Right lobe of liver (tissue), 6 donors: ENCODE data around the gene IL15RA. TPM values are rescaled to one million over a fixed set of nuclear protein-coding genes. Genes with fewer than 3 reads are reported as not detected.
A peak's percentile ranks its signal among the peaks of the same experiment; 100 is the strongest.

Experiments
- ATAC-seq, 4 donors: fragments of 200-7000 bp; cut with Tn5 transposase; one replicate each; pipeline ENCODE4 v1.9.1; 2020; ENCODE audit warnings: mild to moderate bottlenecking in 4 of 4, moderate library complexity in 4 of 4
- DNase-seq, 3 donors: peaks; one replicate each; pipeline ENCODE4 v3.0.0-alpha.2; 2020
- H3K27ac ChIP-seq, 3 donors: fragments of 200-600 bp; one replicate each; pipeline ENCODE4 v1.8.0; 2022
- H3K27me3 ChIP-seq, 2 donors: fragments of 200-600 bp; one replicate each; pipeline ENCODE4 v1.8.0; 2022
- H3K36me3 ChIP-seq, 4 donors: fragments of 200-600 bp; sonication (generic) in 1 of 4; one replicate each; pipeline versions ENCODE4 v1.5.1 to v1.8.0; 2017 to 2022; ENCODE audit warnings: control low read depth in 1 of 4
- H3K4me1 ChIP-seq, 4 donors: fragments of 200-600 bp; sonication (generic) in 1 of 4; one replicate each; pipeline versions ENCODE4 v1.5.1 to v1.8.0; 2017 to 2022; ENCODE audit warnings: control low read depth in 1 of 4
- H3K4me3 ChIP-seq, 3 donors: fragments of 200-600 bp; one replicate each; pipeline ENCODE4 v1.8.0; 2022
- H3K9me3 ChIP-seq, 4 donors: fragments of 200-600 bp; sonication (generic) in 1 of 4; one replicate each; pipeline versions ENCODE4 v1.5.1 to v1.8.0; 2017 to 2022; ENCODE audit warnings: control low read depth in 1 of 4
- CTCF ChIP-seq, 4 donors: fragments of 200-600 bp in 3 of 4; fragments of 450-650 bp in 1 of 4; IDR thresholded peaks; one replicate each; pipeline versions ENCODE4 v1.5.1 to v1.8.0; 2016 to 2022; ENCODE audit warnings: antibody characterized with exemption in 4 of 4, mild to moderate bottlenecking in 2 of 4
- POLR2A ChIP-seq: fragments of 450-650 bp; IDR thresholded peaks from one replicate; pipeline ENCODE4 v1.6.1; 2017; ENCODE audit warnings: antibody characterized with exemption, mild to moderate bottlenecking
- WGBS: methylation state at CpG from one replicate; pipeline ENCODE4 v1.1.6; 2018; ENCODE audit warnings: low coverage, low lambda C conversion rate; ENCODE audit not compliant: insufficient coverage; ENCODE audit errors: missing lambda C conversion rate; 5-methylcytosine and 5-hydroxymethylcytosine counted together
- intact Hi-C, 2 donors: fragments of 100-400 bp; cut with DNase I; formaldehyde crosslinking; loops; one replicate each; pipeline versions ENCODE4 v1.11.2 to v1.14.1; 2022
- total RNA-seq, 6 experiments: library from RNA; depleted of rRNA in 2 of 6; stranded (reverse); fragments of >200 nt in 2 of 6; fragmentation: NEBNext Ultra II Directional in 3 of 6; extraction: Animal tissue kit (Norgen Biotek cat#: 25700) in 3 of 6; gene quantifications; one replicate each; pipeline versions ENCODE4 v1.1.0 to v1.2.4, GENCODE V29; 2016 to 2023
- donor health status: DM: no; HTN: yes; CAD: no.
- donor health status: DM: no; HTN: no; CAD: no.
- donor health status: DM: no; HTN: no; CAD: no.
- donor health status: DM: no; HTN: yes; CAD: no.
- donor health status: DM: no; HTN: yes; CAD: no.

Gene IL15RA
- total RNA-seq, 6 experiments from 2014 or later, result 6.2 to 42.7 (median 13.3) TPM

DNA sequence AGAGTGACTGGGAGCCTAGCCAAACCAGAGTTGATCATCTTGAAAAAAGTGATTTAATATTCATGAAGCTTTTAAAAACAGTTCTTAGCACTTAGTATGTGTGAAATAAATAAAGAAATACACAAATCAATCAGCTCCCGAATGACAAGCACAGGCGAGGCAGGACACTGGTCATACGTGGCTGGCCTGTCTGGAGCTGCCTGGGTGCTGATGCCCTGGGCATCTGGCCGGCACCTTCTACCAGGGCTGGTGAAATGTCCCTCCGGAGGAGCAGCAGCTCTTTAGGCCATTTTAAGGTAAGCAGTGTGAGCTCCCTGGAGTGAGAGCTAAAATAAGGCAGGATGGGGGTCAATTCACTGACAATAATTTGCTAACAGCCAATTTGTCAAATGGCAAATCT is 23.7 kb downstream of the IL15RA start:
- Histone ChIP-seq H3K36me3 (peaks cover 0 to 21% (median 7%) of the 10 kb centered on the region in 4 donors), H3K4me1 (peaks cover 0 to 17% (median 6%) of the 10 kb centered on the region in 4 donors), H3K9me3 (no peaks in the 10 kb centered on the region), H3K27me3 (no peaks in the 10 kb centered on the region), H3K4me3 (no peak overlapping the region), H3K27ac (no peak overlapping the region)
- no peak for ATAC-seq
- WGBS, result 82% methylated on average over 5 of the region's 5 CpGs
- peak in 1 of 3 donors; percentile 13 for DNase-seq
- no peak for TF ChIP-seq CTCF (IDR thresholded peaks at IDR 0.05)
- TF ChIP-seq POLR2A, result no peak
- intact Hi-C loops, result no loop called here

DNA sequence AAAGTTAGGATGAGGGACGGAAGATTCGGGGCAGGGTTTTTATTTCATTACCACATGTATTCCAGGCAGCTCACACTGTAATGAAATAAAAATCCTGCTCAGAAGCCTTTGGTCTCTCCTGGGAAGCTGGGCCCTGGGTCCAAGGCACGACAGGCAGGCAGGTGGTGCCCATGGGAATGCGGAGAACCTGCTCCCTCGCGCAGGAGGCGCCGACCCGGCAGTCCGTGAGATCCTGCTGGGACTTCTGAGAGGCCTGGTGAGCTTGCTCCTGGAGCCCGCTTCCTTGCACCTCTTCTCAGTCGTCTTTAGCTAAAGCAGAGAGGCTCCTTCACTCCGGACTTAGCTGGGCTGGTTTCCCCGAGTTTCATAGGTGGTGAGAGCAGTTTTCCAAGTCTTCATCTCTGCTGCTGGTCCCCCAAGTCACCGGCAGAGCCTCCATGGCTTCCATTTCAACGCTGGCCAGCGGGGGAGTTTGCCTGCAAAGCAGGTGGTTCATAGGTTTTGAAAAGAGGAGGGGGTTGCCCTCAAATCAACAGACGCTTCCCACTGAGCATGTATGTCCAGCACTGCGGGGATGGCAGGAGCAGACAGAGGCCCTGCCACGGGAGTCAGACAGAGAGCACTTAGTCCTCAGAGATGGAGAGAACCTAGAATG is 24.5 kb downstream of the IL15RA start:
- Histone ChIP-seq H3K27me3 (no peaks in the 10 kb centered on the region), H3K4me1 (peaks cover 0 to 17% (median 6%) of the 10 kb centered on the region in 4 donors), H3K27ac (no peak overlapping the region), H3K4me3 (no peak overlapping the region), H3K9me3 (no peaks in the 10 kb centered on the region), H3K36me3 (peaks cover 0 to 21% (median 6%) of the 10 kb centered on the region in 4 donors)
- ATAC-seq, result no peak
- peak in 2 of 3 donors; percentile 19 to 33 for DNase-seq
- WGBS, result 96% methylated on average over 17 of the region's 20 CpGs
- TF ChIP-seq CTCF (IDR thresholded peaks at IDR 0.05) (no peak), POLR2A (no peak)
- intact Hi-C loops, result no loop called here

- intact Hi-C loops, result no loop called here
- DNase-seq (peak in 1 of 3 donors; percentile 12), ATAC-seq (no peak)
- Histone ChIP-seq H3K36me3 (peaks cover 0 to 21% (median 4%) of the 10 kb centered on the region in 4 donors), H3K4me1 (peaks cover 0 to 17% (median 6%) of the 10 kb centered on the region in 4 donors), H3K4me3 (no peak overlapping the region), H3K27me3 (no peaks in the 10 kb centered on the region), H3K27ac (peak overlapping the region in 1 of 3 donors; percentile 83), H3K9me3 (no peaks in the 10 kb centered on the region)
- no peak for TF ChIP-seq POLR2A
- TF ChIP-seq CTCF (IDR thresholded peaks at IDR 0.05), result no peak
- 90% methylated on average over 4 of the region's 6 CpGs for WGBS
Measured at GRCh38 chr10:5951721-5952407, 25.5 kb downstream of the IL15RA start.

DNA sequence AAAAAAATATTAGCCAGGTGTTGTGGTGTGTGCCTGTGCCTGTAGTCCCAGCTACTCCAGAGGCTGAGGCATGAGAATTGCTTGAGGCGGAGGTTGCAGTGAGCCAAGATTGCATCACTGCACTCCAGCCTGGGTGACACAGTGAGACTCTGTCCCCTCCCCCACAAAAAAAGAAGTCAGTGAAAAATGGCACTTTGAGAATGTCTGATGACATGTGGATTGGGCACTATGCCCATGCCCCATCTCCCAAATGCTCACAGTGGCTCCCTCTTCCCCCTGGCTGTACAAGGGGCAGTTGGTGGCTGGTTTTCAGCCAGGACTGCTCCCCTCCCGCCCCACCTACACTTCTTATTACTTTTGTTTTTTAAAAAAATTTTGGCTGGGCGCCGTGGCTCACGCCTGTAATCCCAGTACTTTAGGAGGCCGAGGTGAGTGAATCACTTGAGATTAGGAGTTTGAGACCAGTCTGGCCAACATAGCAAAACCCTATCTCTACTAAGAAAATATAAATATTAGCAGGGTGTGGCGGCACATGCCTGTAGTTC is 26.1 kb downstream of the IL15RA start:
- ATAC-seq (peak; percentile 70 to 75 (median 74)), DNase-seq (peak in 2 of 3 donors; percentile 39 to 55)
- Histone ChIP-seq H3K36me3 (peaks cover 0 to 16% (median 3%) of the 10 kb centered on the region in 4 donors), H3K4me3 (no peak overlapping the region), H3K27ac (peak overlapping the region; percentile 60 to 83 (median 62)), H3K27me3 (no peaks in the 10 kb centered on the region), H3K9me3 (no peaks in the 10 kb centered on the region), H3K4me1 (peaks cover 0 to 17% (median 6%) of the 10 kb centered on the region in 4 donors)
- intact Hi-C loops, result no loop called here
- 69% methylated on average over 6 of the region's 7 CpGs for WGBS
- TF ChIP-seq POLR2A, result no peak
- TF ChIP-seq CTCF (IDR thresholded peaks at IDR 0.05), result no peak
